ENCODE measurements around the gene NFIL3. TPM values are rescaled to one million over a fixed set of nuclear protein-coding genes. Genes with fewer than 3 reads are reported as not detected.

Gene NFIL3
- total and polyA plus RNA-seq, 5 donors from 2014 or later, result 0.55 to 8.2 (median 1.1) TPM

DNA sequence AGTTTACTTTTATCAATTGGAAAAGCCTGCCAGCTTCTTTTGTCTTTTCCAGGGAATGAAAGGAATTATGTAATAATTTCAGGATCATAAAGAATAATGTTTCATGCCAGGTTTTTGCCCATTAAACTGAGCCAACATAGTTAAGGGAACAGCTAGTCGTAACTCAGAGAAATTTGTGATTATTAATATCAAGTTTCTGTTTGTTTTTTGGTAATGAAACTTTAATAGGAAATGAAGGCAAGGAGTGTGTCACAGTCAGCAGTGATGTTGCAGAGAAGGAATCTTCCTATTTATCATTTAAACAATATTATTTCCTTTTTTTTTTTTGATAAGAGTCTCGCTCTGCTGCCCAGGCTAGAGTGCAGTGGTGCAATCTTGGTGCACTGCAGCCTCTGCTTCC, 10.7 kb downstream of the NFIL3 start:
- Histone ChIP-seq H3K9me3 (ENCODE audit: control insufficient read depth in 2 of 2, low read length in 2 of 2) (no peaks in the 10 kb centered on the region), H3K27me3 (ENCODE audit: control insufficient read depth, insufficient read depth, low read length) (peaks cover 14% of the 10 kb centered on the region), H3K27ac (ENCODE audit: insufficient read depth, low read length, poor library complexity, severe bottlenecking) (no peak overlapping the region), H3K4me3 (ENCODE audit: low read depth, low read length) (no peak overlapping the region), H3K4me1 (ENCODE audit: control insufficient read depth, insufficient read depth, low read length, poor library complexity, severe bottlenecking) (no peaks in the 10 kb centered on the region), H3K36me3 (ENCODE audit: control insufficient read depth, insufficient read depth, low read length) (no peaks in the 10 kb centered on the region)
- H3K4me1 Mint-ChIP-seq, result peaks cover 0 to 11% (median 4%) of the 10 kb centered on the region in 4 donors
- no peak overlapping the region for H3K27ac Mint-ChIP-seq
- peaks cover 0 to 3% (median 0%) of the 10 kb centered on the region in 7 donors for H3K9me3 Mint-ChIP-seq
- peaks cover 44% of the 10 kb centered on the region for H3K27me3 Mint-ChIP-seq
- no peak for ATAC-seq (ENCODE audit: low read depth in 2 of 2)
- no peak overlapping the region for H3K4me3 Mint-ChIP-seq
- H3K36me3 Mint-ChIP-seq, result no peaks in the 10 kb centered on the region
- no peak for DNase-seq

GRCh38 chr9:91411096-91411771, 12.4 kb downstream of the NFIL3 start:
- DNase-seq (peak in 1 of 3 donors; percentile 24), ATAC-seq (ENCODE audit: low read depth in 2 of 2) (no peak)
- no peak overlapping the region for H3K4me3 ChIP-seq (ENCODE audit: low read depth, low read length)
- Mint-ChIP-seq H3K9me3 (peaks cover 0 to 3% (median 0%) of the 10 kb centered on the region in 7 donors), H3K4me3 (no peak overlapping the region), H3K27me3 (peaks cover 32% of the 10 kb centered on the region), H3K27ac (no peak overlapping the region), H3K4me1 (peaks cover 0 to 11% (median 4%) of the 10 kb centered on the region in 4 donors), H3K36me3 (no peaks in the 10 kb centered on the region)
- peaks cover 3% of the 10 kb centered on the region for H3K27me3 ChIP-seq (ENCODE audit: control insufficient read depth, insufficient read depth, low read length)
- H3K4me1 ChIP-seq (ENCODE audit: control insufficient read depth, insufficient read depth, low read length, poor library complexity, severe bottlenecking), result no peaks in the 10 kb centered on the region
- no peaks in the 10 kb centered on the region for H3K36me3 ChIP-seq (ENCODE audit: control insufficient read depth, insufficient read depth, low read length)
- no peak overlapping the region for H3K27ac ChIP-seq (ENCODE audit: insufficient read depth, low read length, poor library complexity, severe bottlenecking)
- H3K9me3 ChIP-seq (ENCODE audit: control insufficient read depth in 2 of 2, low read length in 2 of 2), result no peaks in the 10 kb centered on the region

DNA sequence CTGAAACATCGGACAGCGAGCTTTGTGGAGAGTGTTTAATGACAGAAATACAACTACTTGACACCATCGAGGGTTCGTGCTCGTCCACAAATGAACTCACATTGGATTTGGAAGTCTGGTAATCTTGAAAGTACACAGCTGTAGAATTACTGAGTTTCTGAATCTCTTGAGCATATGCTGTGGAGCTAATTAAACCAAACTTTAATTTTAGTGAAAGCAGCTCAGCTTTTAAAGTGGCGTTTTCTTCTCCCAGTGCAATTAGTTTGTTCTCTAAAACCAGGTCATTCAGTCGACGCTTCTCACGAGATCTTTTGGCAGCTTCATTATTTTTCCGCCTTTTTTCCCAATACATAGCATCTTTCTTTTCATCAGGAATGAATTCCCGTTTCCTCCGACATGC, 13.5 kb downstream of the NFIL3 start:
- Mint-ChIP-seq H3K9me3 (peaks cover 0 to 3% (median 0%) of the 10 kb centered on the region in 7 donors), H3K27me3 (peaks cover 21% of the 10 kb centered on the region), H3K27ac (no peak overlapping the region), H3K4me1 (peaks cover 0 to 11% (median 4%) of the 10 kb centered on the region in 4 donors), H3K4me3 (no peak overlapping the region), H3K36me3 (no peaks in the 10 kb centered on the region)
- Histone ChIP-seq H3K27me3 (ENCODE audit: control insufficient read depth, insufficient read depth, low read length) (peaks cover under 1% of the 10 kb centered on the region), H3K9me3 (ENCODE audit: control insufficient read depth in 2 of 2, low read length in 2 of 2) (no peaks in the 10 kb centered on the region), H3K36me3 (ENCODE audit: control insufficient read depth, insufficient read depth, low read length) (no peaks in the 10 kb centered on the region), H3K4me3 (ENCODE audit: low read depth, low read length) (no peak overlapping the region), H3K4me1 (ENCODE audit: control insufficient read depth, insufficient read depth, low read length, poor library complexity, severe bottlenecking) (no peaks in the 10 kb centered on the region), H3K27ac (ENCODE audit: insufficient read depth, low read length, poor library complexity, severe bottlenecking) (no peak overlapping the region)
- no peak for ATAC-seq (ENCODE audit: low read depth in 2 of 2)
- DNase-seq, result no peak

DNA sequence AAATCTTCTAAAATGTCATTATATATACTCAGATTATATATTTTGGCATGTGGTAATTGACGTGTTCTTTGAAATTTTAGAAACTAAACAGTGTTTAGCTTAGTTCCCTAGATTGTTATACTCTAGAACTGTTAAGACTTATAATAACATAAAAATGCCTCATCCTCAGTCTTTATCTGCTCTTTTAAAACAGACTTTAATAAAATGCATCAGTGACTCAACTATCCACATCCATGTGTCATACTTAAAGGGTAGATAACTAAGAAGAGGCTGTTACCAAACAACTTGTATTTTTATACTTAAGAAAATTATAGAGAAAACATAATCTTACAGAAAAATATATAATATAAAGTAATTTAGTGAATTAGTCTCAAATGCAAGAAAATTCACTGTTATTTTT, 15.2 kb downstream of the NFIL3 start:
- no peaks in the 10 kb centered on the region for H3K36me3 Mint-ChIP-seq
- no peak overlapping the region for H3K4me3 Mint-ChIP-seq
- no peaks in the 10 kb centered on the region for H3K27me3 ChIP-seq (ENCODE audit: control insufficient read depth, insufficient read depth, low read length)
- H3K9me3 ChIP-seq (ENCODE audit: control insufficient read depth in 2 of 2, low read length in 2 of 2), result no peaks in the 10 kb centered on the region
- peaks cover 15% of the 10 kb centered on the region for H3K27me3 Mint-ChIP-seq
- no peaks in the 10 kb centered on the region for H3K4me1 ChIP-seq (ENCODE audit: control insufficient read depth, insufficient read depth, low read length, poor library complexity, severe bottlenecking)
- no peaks in the 10 kb centered on the region for H3K36me3 ChIP-seq (ENCODE audit: control insufficient read depth, insufficient read depth, low read length)
- H3K27ac Mint-ChIP-seq, result no peak overlapping the region
- DNase-seq (no peak), ATAC-seq (ENCODE audit: low read depth in 2 of 2) (no peak)
- H3K27ac ChIP-seq (ENCODE audit: insufficient read depth, low read length, poor library complexity, severe bottlenecking), result no peak overlapping the region
- peaks cover 2 to 11% (median 5%) of the 10 kb centered on the region in 4 donors for H3K4me1 Mint-ChIP-seq
- H3K4me3 ChIP-seq (ENCODE audit: low read depth, low read length), result no peak overlapping the region
- H3K9me3 Mint-ChIP-seq, result peaks cover 0 to 2% (median 0%) of the 10 kb centered on the region in 7 donors

DNA sequence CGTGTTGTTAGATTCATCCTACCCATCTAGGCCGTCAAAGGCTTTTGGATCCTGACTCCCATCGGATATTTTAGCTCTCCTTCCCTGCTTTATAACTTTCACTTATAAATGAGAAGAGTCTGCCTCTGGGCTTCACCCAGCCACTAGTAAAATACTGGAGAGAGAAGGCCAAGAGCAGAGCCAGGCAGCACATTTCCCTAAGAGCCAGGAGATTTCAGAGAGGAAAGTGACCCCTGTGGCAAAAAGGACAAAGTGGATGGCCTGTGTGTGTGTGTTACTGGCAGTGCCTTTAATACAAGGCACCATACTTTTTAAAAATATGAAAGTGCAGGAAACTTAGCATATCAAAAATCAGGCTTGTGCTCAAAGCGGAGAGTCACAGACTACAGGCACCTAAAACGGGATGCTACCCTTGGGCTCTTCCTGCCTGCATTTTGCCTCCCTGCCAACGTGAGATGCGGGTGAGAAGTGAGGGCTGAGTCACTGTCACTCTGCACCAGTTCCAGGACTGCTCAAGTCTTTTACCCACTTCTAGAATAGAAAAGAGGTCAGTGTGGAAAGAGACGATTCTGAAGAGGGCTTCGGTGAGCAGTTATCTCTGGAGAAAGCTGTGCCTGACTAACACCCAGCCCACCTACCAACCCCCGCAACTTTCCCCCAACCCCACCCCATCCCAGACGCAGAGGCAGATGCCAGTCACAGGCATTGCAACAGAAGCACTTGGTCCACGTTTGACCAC, 15.9 kb downstream of the NFIL3 start:
- Mint-ChIP-seq H3K27ac (no peak overlapping the region), H3K36me3 (no peaks in the 10 kb centered on the region), H3K9me3 (peaks cover 0 to 3% (median 0%) of the 10 kb centered on the region in 7 donors), H3K4me1 (peaks cover 2 to 11% (median 5%) of the 10 kb centered on the region in 4 donors), H3K4me3 (no peak overlapping the region), H3K27me3 (peaks cover 14% of the 10 kb centered on the region)
- ATAC-seq (ENCODE audit: low read depth in 2 of 2) (no peak), DNase-seq (no peak)
- Histone ChIP-seq H3K4me3 (ENCODE audit: low read depth, low read length) (no peak overlapping the region), H3K4me1 (ENCODE audit: control insufficient read depth, insufficient read depth, low read length, poor library complexity, severe bottlenecking) (no peaks in the 10 kb centered on the region), H3K27ac (ENCODE audit: insufficient read depth, low read length, poor library complexity, severe bottlenecking) (no peak overlapping the region), H3K36me3 (ENCODE audit: control insufficient read depth, insufficient read depth, low read length) (no peaks in the 10 kb centered on the region), H3K27me3 (ENCODE audit: control insufficient read depth, insufficient read depth, low read length) (no peaks in the 10 kb centered on the region), H3K9me3 (ENCODE audit: control insufficient read depth in 2 of 2, low read length in 2 of 2) (no peaks in the 10 kb centered on the region)

GRCh38 chr9:91405343-91406077, 18.1 kb downstream of the NFIL3 start:
- Histone ChIP-seq H3K27ac (ENCODE audit: insufficient read depth, low read length, poor library complexity, severe bottlenecking) (no peak overlapping the region), H3K9me3 (ENCODE audit: control insufficient read depth in 2 of 2, low read length in 2 of 2) (no peaks in the 10 kb centered on the region), H3K36me3 (ENCODE audit: control insufficient read depth, insufficient read depth, low read length) (no peaks in the 10 kb centered on the region), H3K4me1 (ENCODE audit: control insufficient read depth, insufficient read depth, low read length, poor library complexity, severe bottlenecking) (no peaks in the 10 kb centered on the region), H3K27me3 (ENCODE audit: control insufficient read depth, insufficient read depth, low read length) (no peaks in the 10 kb centered on the region), H3K4me3 (ENCODE audit: low read depth, low read length) (no peak overlapping the region)
- Mint-ChIP-seq H3K27ac (no peak overlapping the region), H3K4me1 (peaks cover 0 to 6% (median 3%) of the 10 kb centered on the region in 4 donors), H3K9me3 (peaks cover 0 to 4% (median 0%) of the 10 kb centered on the region in 7 donors), H3K4me3 (no peak overlapping the region), H3K27me3 (peaks cover 9% of the 10 kb centered on the region), H3K36me3 (no peaks in the 10 kb centered on the region)
- ATAC-seq (ENCODE audit: low read depth in 2 of 2) (no peak), DNase-seq (no peak)

GRCh38 chr9:91403665-91404543, 19.7 kb downstream of the NFIL3 start:
- ATAC-seq (ENCODE audit: low read depth in 2 of 2), result no peak
- Histone ChIP-seq H3K4me1 (ENCODE audit: control insufficient read depth, insufficient read depth, low read length, poor library complexity, severe bottlenecking) (no peaks in the 10 kb centered on the region), H3K27ac (ENCODE audit: insufficient read depth, low read length, poor library complexity, severe bottlenecking) (no peak overlapping the region), H3K27me3 (ENCODE audit: control insufficient read depth, insufficient read depth, low read length) (no peaks in the 10 kb centered on the region), H3K9me3 (ENCODE audit: control insufficient read depth in 2 of 2, low read length in 2 of 2) (no peaks in the 10 kb centered on the region), H3K36me3 (ENCODE audit: control insufficient read depth, insufficient read depth, low read length) (no peaks in the 10 kb centered on the region), H3K4me3 (ENCODE audit: low read depth, low read length) (no peak overlapping the region)
- H3K36me3 Mint-ChIP-seq, result no peaks in the 10 kb centered on the region
- peaks cover 0 to 4% (median 0%) of the 10 kb centered on the region in 7 donors for H3K9me3 Mint-ChIP-seq
- H3K27me3 Mint-ChIP-seq, result peaks cover 14% of the 10 kb centered on the region
- no peak for DNase-seq
- H3K27ac Mint-ChIP-seq, result no peak overlapping the region
- peaks cover 0 to 5% (median 0%) of the 10 kb centered on the region in 4 donors for H3K4me1 Mint-ChIP-seq
- H3K4me3 Mint-ChIP-seq, result no peak overlapping the region

Measured in CD4-positive, CD25-positive, alpha-beta regulatory T cell (primary cell).